Measurements from ENCODE around the gene FIBIN.

The FIBIN gene

GRCh38 chr11:27022659-27023251 is 28.8 kb downstream of the FIBIN start:
- DNase-seq (ENCODE audit: low read depth): no peak

- no peak for DNase-seq (ENCODE audit: low read depth)
Observed at GRCh38 chr11:27024865-27025264, 31.0 kb downstream of the FIBIN start.

DNA sequence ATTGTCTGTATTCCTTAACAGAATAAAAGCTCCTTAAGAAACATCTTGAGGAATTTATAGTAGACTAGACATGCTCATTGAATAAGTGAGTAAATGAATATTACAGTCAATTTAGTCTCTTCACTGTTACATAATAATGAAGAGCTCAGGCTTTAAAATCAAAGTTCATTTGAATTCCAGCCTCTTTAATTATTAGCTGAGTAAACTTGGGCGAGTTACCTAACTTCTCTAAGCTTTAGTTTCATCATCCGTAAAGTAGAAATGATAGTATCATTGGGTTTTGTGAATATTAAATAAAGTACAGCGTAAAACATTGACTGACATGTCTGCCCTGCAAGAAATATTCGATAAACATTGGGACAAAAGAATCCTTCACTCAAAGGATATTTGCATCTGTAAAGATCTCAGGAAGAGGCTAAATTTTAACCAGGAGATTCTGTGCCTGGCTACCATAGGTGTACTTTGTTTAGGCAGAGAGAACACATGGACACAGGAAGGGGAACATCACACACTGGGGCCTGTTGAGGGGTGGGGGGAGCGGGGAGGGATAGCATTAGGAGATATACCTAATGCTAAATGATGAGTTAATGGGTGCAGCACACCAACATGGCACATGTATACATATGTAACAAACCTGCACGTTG is 31.5 kb downstream of the FIBIN start:
- no peak for DNase-seq (ENCODE audit: low read depth)

- DNase-seq (ENCODE audit: low read depth): no peak
Observed at GRCh38 chr11:27025957-27026733, 32.2 kb downstream of the FIBIN start.

DNA sequence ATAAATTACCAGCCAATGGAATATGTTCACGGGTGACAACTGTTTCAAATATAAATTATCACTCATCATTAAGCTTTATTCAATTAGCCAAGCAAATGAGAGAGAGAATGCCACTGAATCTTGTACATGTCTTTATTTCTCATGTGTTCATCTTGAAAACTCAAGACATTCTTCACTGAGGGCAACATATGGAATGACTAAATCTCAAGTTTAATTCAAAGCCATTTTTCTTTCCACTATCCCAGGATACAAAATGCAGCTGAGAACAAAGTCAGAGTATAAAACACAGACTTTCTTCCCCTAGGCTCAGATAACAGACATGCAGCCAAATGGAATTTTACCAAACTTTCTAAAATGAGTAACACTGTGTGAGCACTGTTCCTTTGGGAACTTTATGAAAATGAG is 34.7 kb downstream of the FIBIN start:
- no peak for DNase-seq (ENCODE audit: low read depth)

DNA sequence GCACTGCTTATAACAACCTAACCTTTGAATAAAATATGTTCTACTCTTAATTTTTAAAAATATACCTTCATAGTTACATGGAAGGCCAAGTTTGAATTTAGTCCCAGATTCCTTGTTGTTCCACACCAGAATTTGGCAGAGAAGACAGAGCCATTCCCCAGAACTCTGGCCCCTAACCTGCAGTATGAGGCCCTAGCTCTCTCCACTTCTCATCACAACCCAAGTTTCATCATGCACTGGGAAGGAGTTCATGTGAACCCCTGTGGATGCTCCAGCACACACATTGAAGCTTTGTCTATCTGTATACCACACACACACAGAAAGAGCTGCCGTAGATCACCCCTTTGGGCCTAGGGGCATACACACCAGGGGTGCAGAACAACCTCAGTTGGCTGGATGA is 36.1 kb downstream of the FIBIN start:
- DNase-seq (ENCODE audit: low read depth): no peak

- DNase-seq (ENCODE audit: low read depth): no peak
Observed at GRCh38 chr11:27031754-27032153, 37.8 kb downstream of the FIBIN start.

GRCh38 chr11:27039873-27040272 is 46.0 kb downstream of the FIBIN start:
- DNase-seq (ENCODE audit: low read depth): no peak

- DNase-seq (ENCODE audit: low read depth): no peak
Observed at GRCh38 chr11:27040302-27041115, 46.6 kb downstream of the FIBIN start, which contains the start of gene BBOX1. BBOX1 (plus strand) TSS chr11:27040815; CDS start chr11:27055431, 14,616 bp downstream.

GRCh38 chr11:27041141-27041899 is 47.4 kb downstream of the FIBIN start:
- no peak for DNase-seq (ENCODE audit: low read depth)
